ENCODE measurements around the gene SLC24A3.

SLC24A3 gene

GRCh38 chr20:19546648-19547047 is 334.2 kb downstream of the SLC24A3 start:
- no peak overlapping the region for H3K27ac ChIP-seq
- no peaks in the 10 kb centered on the region for H3K4me1 ChIP-seq (ENCODE audit: control insufficient read depth in 1 of 2, insufficient read depth in 1 of 2, low read depth in 1 of 2, low read length in 1 of 2)
- H3K4me3 ChIP-seq (ENCODE audit: low read depth in 1 of 2, low read length in 1 of 2): no peak overlapping the region
- no peaks in the 10 kb centered on the region for H3K36me3 ChIP-seq
- H3K9me3 ChIP-seq: no peaks in the 10 kb centered on the region
- H3K27me3 ChIP-seq: no peaks in the 10 kb centered on the region
- TF ChIP-seq CTCF (IDR thresholded peaks at IDR 0.05): no peak

GRCh38 chr20:19547547-19547946 is 335.1 kb downstream of the SLC24A3 start:
- no peaks in the 10 kb centered on the region for H3K27me3 ChIP-seq
- no peak overlapping the region for H3K27ac ChIP-seq
- peaks cover 0 to 3% of the 10 kb centered on the region in 2 experiments for H3K4me1 ChIP-seq (ENCODE audit: control insufficient read depth in 1 of 2, insufficient read depth in 1 of 2, low read depth in 1 of 2, low read length in 1 of 2)
- H3K36me3 ChIP-seq: no peaks in the 10 kb centered on the region
- H3K9me3 ChIP-seq: no peaks in the 10 kb centered on the region
- no peak overlapping the region for H3K4me3 ChIP-seq (ENCODE audit: low read depth in 1 of 2, low read length in 1 of 2)
- no peak for TF ChIP-seq CTCF (IDR thresholded peaks at IDR 0.05)

GRCh38 chr20:19549896-19550295 is 337.5 kb downstream of the SLC24A3 start:
- TF ChIP-seq CTCF (IDR thresholded peaks at IDR 0.05): no peak
- Histone ChIP-seq H3K36me3 (no peaks in the 10 kb centered on the region), H3K9me3 (no peaks in the 10 kb centered on the region), H3K4me3 (ENCODE audit: low read depth in 1 of 2, low read length in 1 of 2) (no peak overlapping the region), H3K27me3 (no peaks in the 10 kb centered on the region), H3K27ac (no peak overlapping the region), H3K4me1 (ENCODE audit: control insufficient read depth in 1 of 2, insufficient read depth in 1 of 2, low read depth in 1 of 2, low read length in 1 of 2) (peaks cover 7 to 14% of the 10 kb centered on the region in 2 experiments)

- Histone ChIP-seq H3K36me3 (no peaks in the 10 kb centered on the region), H3K4me1 (ENCODE audit: control insufficient read depth in 1 of 2, insufficient read depth in 1 of 2, low read depth in 1 of 2, low read length in 1 of 2) (peaks cover 22 to 27% of the 10 kb centered on the region in 2 experiments), H3K27ac (no peak overlapping the region), H3K9me3 (no peaks in the 10 kb centered on the region), H3K4me3 (ENCODE audit: low read depth in 1 of 2, low read length in 1 of 2) (no peak overlapping the region), H3K27me3 (no peaks in the 10 kb centered on the region)
- TF ChIP-seq CTCF (IDR thresholded peaks at IDR 0.05): no peak
These were observed 340.1 kb downstream of the SLC24A3 start for GRCh38 chr20:19552221-19553180.

GRCh38 chr20:19554666-19555065 is 342.2 kb downstream of the SLC24A3 start:
- no peak for TF ChIP-seq CTCF (IDR thresholded peaks at IDR 0.05)
- no peaks in the 10 kb centered on the region for H3K27me3 ChIP-seq
- H3K4me3 ChIP-seq (ENCODE audit: low read depth in 1 of 2, low read length in 1 of 2): no peak overlapping the region

More at GRCh38 chr20:19554666-19555065, 342.2 kb downstream of the SLC24A3 start:
- Histone ChIP-seq H3K9me3 (no peaks in the 10 kb centered on the region), H3K27ac (peak overlapping the region; percentile 34), H3K36me3 (no peaks in the 10 kb centered on the region), H3K4me1 (ENCODE audit: control insufficient read depth in 1 of 2, insufficient read depth in 1 of 2, low read depth in 1 of 2, low read length in 1 of 2) (peaks cover 26 to 32% of the 10 kb centered on the region in 2 experiments)
